SK-MEL-5 (cell line): Measurements from ENCODE around the gene PFDN2. TPM values are rescaled to one million over a fixed set of nuclear protein-coding genes. Genes with fewer than 3 reads are reported as not detected.
A peak's percentile ranks its signal among the peaks of the same experiment; 100 is the strongest.

Experiments used
- DNase-seq: peaks from one replicate; pipeline ENCODE4 v3.0.0-alpha.2; 2016; ENCODE audit warnings: low read depth, low spot score
- in situ Hi-C: cut with HindIII; loops from 2 replicates; pipeline ENCODE4 v1.10.0; 2016; ENCODE audit warnings: low sequenced_read_pairs, high pct_unique_total_duplicates, low pct_unique_long_range_greater_than_20kb
- total RNA-seq: library from RNA; depleted of rRNA; stranded (reverse); fragments of >200 nt; shearing (Covaris generic); gene quantifications from 2 replicates; pipeline ENCODE4 v1.2.3, GENCODE V29; 2014

The PFDN2 gene
- total RNA-seq, 1 experiment from 2014 or later = 84.1 TPM

- in situ Hi-C loops = no loop called here
- DNase-seq = no peak
These were observed 27.9 kb downstream of the PFDN2 start for GRCh38 chr1:161089938-161090337.

- in situ Hi-C loops = no loop called here
- DNase-seq = no peak
These were observed 28.4 kb downstream of the PFDN2 start, which contains the start of gene NECTIN4 for GRCh38 chr1:161089251-161089924. Gene NECTIN4, minus strand, starts transcription at chr1:161089558. Its CDS starts 262 bp downstream, at chr1:161089296.

GRCh38 chr1:161088587-161089110 lies 29.2 kb downstream of the PFDN2 start:
- in situ Hi-C loops = no loop called here
- no peak for DNase-seq

GRCh38 chr1:161086457-161086856 lies 31.4 kb downstream of the PFDN2 start:
- DNase-seq = no peak
- in situ Hi-C loops = no loop called here

- no peak for DNase-seq
- in situ Hi-C loops = no loop called here
These were observed 32.7 kb downstream of the PFDN2 start for GRCh38 chr1:161085165-161085564.

- in situ Hi-C loops = no loop called here
- DNase-seq = no peak
These were observed 33.2 kb downstream of the PFDN2 start for GRCh38 chr1:161084597-161084988.

GRCh38 chr1:161083748-161084596 lies 33.9 kb downstream of the PFDN2 start:
- in situ Hi-C loops = no loop called here
- DNase-seq = no peak

GRCh38 chr1:161082996-161083747 lies 34.7 kb downstream of the PFDN2 start:
- DNase-seq = peak; percentile 46
- in situ Hi-C loops = no loop called here

GRCh38 chr1:161082483-161082882 lies 35.4 kb downstream of the PFDN2 start:
- in situ Hi-C loops = no loop called here
- no peak for DNase-seq

GRCh38 chr1:161081519-161081918 lies 36.3 kb downstream of the PFDN2 start:
- in situ Hi-C loops = no loop called here
- DNase-seq = no peak

- in situ Hi-C loops = no loop called here
- DNase-seq = no peak
These were observed 37.1 kb downstream of the PFDN2 start for GRCh38 chr1:161080441-161081405.

GRCh38 chr1:161079436-161080110 lies 38.3 kb downstream of the PFDN2 start:
- DNase-seq = no peak
- in situ Hi-C loops = no loop called here

GRCh38 chr1:161077426-161077825 lies 40.4 kb downstream of the PFDN2 start:
- in situ Hi-C loops = no loop called here
- DNase-seq = no peak

- in situ Hi-C loops = no loop called here
- DNase-seq = no peak
These were observed 41.4 kb downstream of the PFDN2 start for GRCh38 chr1:161076410-161076809.

- in situ Hi-C loops = no loop called here
- no peak for DNase-seq
These were observed 43.0 kb downstream of the PFDN2 start for GRCh38 chr1:161074676-161075368.
